IMR-90 (cell line): ENCODE measurements around the gene KCNN4. TPM values are rescaled to one million over a fixed set of nuclear protein-coding genes. Genes with fewer than 3 reads are reported as not detected.

Experiments
- ATAC-seq: fragments of 200-7000 bp; cut with Tn5 transposase; 2 replicates; pipeline ENCODE4 v1.9.1; 2020; ENCODE audit warnings: low read depth, mild to moderate bottlenecking, moderate library complexity
- BruUV-seq: library from RNA; stranded (reverse); fragments of 400-500 nt; replicated peaks from 2 replicates; lab custom pipeline; 2021; lab: Mats Ljungman, UMichigan
- CTCF ChIA-PET: fragments of 300-600 bp; formaldehyde crosslinking; extraction: SDS; loops from one replicate; lab custom pipeline; 2021; ENCODE audit warnings: antibody characterized with exemption; lab: Yijun Ruan, JAX
- POLR2A ChIA-PET: fragments of 300-600 bp; sonication (Branson Sonifier 250); formaldehyde crosslinking; loops from one replicate; lab custom pipeline; 2022; ENCODE audit warnings: antibody characterized with exemption; ENCODE audit not compliant: unreplicated experiment; lab: Charles Lee
- DNase-seq: peaks from one replicate; pipeline ENCODE4 v3.0.0; 2013
- H2AFZ ChIP-seq: replicated peaks from 2 replicates; pipeline ENCODE3; 2013; ENCODE audit warnings: low read length, mild to moderate bottlenecking; ENCODE audit not compliant: poor library complexity
- H2AK5ac ChIP-seq: 2 replicates; pipeline ENCODE4 v1.6.1; 2013; ENCODE audit warnings: low read depth, low read length, inconsistent platforms
- H2AK9ac ChIP-seq: replicated peaks from 2 replicates; pipeline ENCODE3; 2013; ENCODE audit warnings: mild to moderate bottlenecking, low read depth, low read length, moderate library complexity; ENCODE audit not compliant: poor library complexity
- H2BK120ac ChIP-seq: 2 replicates; pipeline ENCODE4 v1.6.1; 2013; ENCODE audit warnings: low read depth, low read length, inconsistent platforms
- H2BK15ac ChIP-seq: 3 replicates; pipeline ENCODE4 v1.6.1; 2013; ENCODE audit warnings: low read depth, low read length, inconsistent platforms
- H2BK20ac ChIP-seq: 2 replicates; pipeline ENCODE4 v1.6.1; 2013; ENCODE audit warnings: low read depth, mild to moderate bottlenecking, inconsistent platforms, low read length, moderate library complexity
- H2BK5ac ChIP-seq: 2 replicates; pipeline ENCODE4 v1.6.1; 2013; ENCODE audit warnings: mild to moderate bottlenecking, low read depth, low read length, inconsistent platforms; ENCODE audit not compliant: poor library complexity, severe bottlenecking
- H3K14ac ChIP-seq: replicated peaks from 2 replicates; pipeline ENCODE4 v1.6.1; 2013; ENCODE audit warnings: low read depth, low read length, inconsistent platforms
- H3K18ac ChIP-seq: 2 replicates; pipeline ENCODE4 v1.6.1; 2013; ENCODE audit warnings: low read depth, low read length, control low read depth
- H3K23ac ChIP-seq: 2 replicates; pipeline ENCODE4 v1.6.1; 2013; ENCODE audit warnings: low read depth, low read length, inconsistent platforms
- H3K27ac ChIP-seq: 2 replicates; pipeline ENCODE4 v1.5.1; 2013; ENCODE audit warnings: mild to moderate bottlenecking, control low read depth, low read length; ENCODE audit not compliant: insufficient read depth
- H3K27me3 ChIP-seq: 2 replicates; pipeline ENCODE4 v1.6.1; 2013; ENCODE audit warnings: low read length; ENCODE audit not compliant: control insufficient read depth, insufficient read depth
- H3K36me3 ChIP-seq: 2 replicates; pipeline ENCODE4 v1.6.1; 2013; ENCODE audit warnings: low read length, mixed read lengths; ENCODE audit not compliant: control insufficient read depth, insufficient read depth
- H3K4ac ChIP-seq: 2 replicates; pipeline ENCODE4 v1.6.1; 2013; ENCODE audit warnings: low read depth, low read length, inconsistent platforms
- H3K4me1 ChIP-seq: 2 replicates; pipeline ENCODE4 v1.6.1; 2013; ENCODE audit warnings: low read length, mixed read lengths; ENCODE audit not compliant: control insufficient read depth, insufficient read depth
- H3K4me2 ChIP-seq: 2 replicates; pipeline ENCODE4 v1.6.1; 2013; ENCODE audit warnings: low read depth, mild to moderate bottlenecking, control low read depth, low read length, moderate library complexity
- H3K4me3 ChIP-seq: 2 replicates; pipeline ENCODE4 v1.5.1; 2013; ENCODE audit warnings: low read depth, mild to moderate bottlenecking, control low read depth, low read length, moderate library complexity; ENCODE audit not compliant: insufficient read depth
- H3K56ac ChIP-seq: 2 replicates; pipeline ENCODE4 v1.6.1; 2013; ENCODE audit warnings: low read length, inconsistent platforms; ENCODE audit not compliant: insufficient read depth; ENCODE audit errors: extremely low read depth
- H3K79me1 ChIP-seq, 2 experiments: 2 replicates each; pipeline ENCODE4 v1.6.1; 2013; ENCODE audit warnings: low read length in 2 of 2, inconsistent platforms in 1 of 2, low read depth in 1 of 2
- H3K9ac ChIP-seq: 2 replicates; pipeline ENCODE4 v1.6.1; 2013; ENCODE audit warnings: low read depth, low read length, control low read depth
- H3K9me1 ChIP-seq: 2 replicates; pipeline ENCODE4 v1.6.1; 2013; ENCODE audit warnings: low read length, inconsistent platforms; ENCODE audit not compliant: insufficient read depth
- H3K9me3 ChIP-seq: 2 replicates; pipeline ENCODE4 v1.6.1; 2013; ENCODE audit warnings: low read length; ENCODE audit not compliant: control insufficient read depth, insufficient read depth
- H4K20me1 ChIP-seq: 2 replicates; pipeline ENCODE4 v1.6.1; 2013; ENCODE audit warnings: low read length, inconsistent platforms; ENCODE audit not compliant: insufficient read depth
- H4K5ac ChIP-seq: 2 replicates; pipeline ENCODE4 v1.6.1; 2013; ENCODE audit warnings: mild to moderate bottlenecking, low read depth, low read length, control low read depth
- H4K8ac ChIP-seq, 2 experiments: 2 replicates each; pipeline ENCODE4 v1.6.1; 2013; ENCODE audit warnings: low read depth in 2 of 2, low read length in 2 of 2, control low read depth in 1 of 2, inconsistent platforms in 1 of 2
- H4K91ac ChIP-seq: 2 replicates; pipeline ENCODE4 v1.6.1; 2013; ENCODE audit warnings: low read depth, low read length, inconsistent platforms; ENCODE audit not compliant: insufficient read depth
- CHD1 ChIP-seq: IDR thresholded peaks from 2 replicates; pipeline ENCODE4 v1.6.1; 2012; ENCODE audit warnings: low read depth, low read length, improper control_type of control experiment
- MAFK ChIP-seq: IDR thresholded peaks from 2 replicates; pipeline ENCODE4 v1.6.1; 2012; ENCODE audit warnings: low read depth, low read length, improper control_type of control experiment
- MAZ ChIP-seq: IDR thresholded peaks from 2 replicates; pipeline ENCODE4 v1.6.1; 2012; ENCODE audit warnings: low read depth, mild to moderate bottlenecking, low read length, improper control_type of control experiment, moderate library complexity, borderline replicate concordance
- MXI1 ChIP-seq: IDR thresholded peaks from 2 replicates; pipeline ENCODE4 v1.6.1; 2012; ENCODE audit warnings: low read depth, mild to moderate bottlenecking, low read length, moderate library complexity, borderline replicate concordance
- RCOR1 ChIP-seq: IDR thresholded peaks from 2 replicates; pipeline ENCODE4 v1.6.1; 2012; ENCODE audit warnings: mild to moderate bottlenecking, low read length, improper control_type of control experiment; ENCODE audit not compliant: insufficient replicate concordance
- RFX5 ChIP-seq: IDR thresholded peaks from 2 replicates; pipeline ENCODE4 v1.8.0; 2012; ENCODE audit warnings: low read depth, mild to moderate bottlenecking, low read length, moderate library complexity
- WGBS, 2 experiments: methylation state at CpG; one replicate each; pipeline versions ENCODE4 v1.1.5 to v1.1.7; 2013; ENCODE audit warnings: missing lambda C conversion rate in 2 of 2; ENCODE audit not compliant: insufficient read length in 1 of 2; ENCODE audit errors: extremely low coverage in 2 of 2; 5-methylcytosine and 5-hydroxymethylcytosine counted together
- dilution Hi-C: fragments of 300-500 bp; cut with HindIII; formaldehyde crosslinking; loops from one replicate; pipeline ENCODE4 v1.14.3; 2018; ENCODE audit warnings: low sequenced_read_pairs; ENCODE audit not compliant: unreplicated experiment
- in situ Hi-C: fragments of 300-500 bp; cut with MboI; formaldehyde crosslinking; loops from 3 replicates; pipeline ENCODE4 v1.14.3; 2019; ENCODE audit warnings: low sequenced_read_pairs, inconsistent platforms, mixed read lengths
- intact Hi-C: fragments of 100-400 bp; cut with micrococcal nuclease; formaldehyde crosslinking; loops from 2 replicates; pipeline ENCODE4 v1.10.0; 2022
- polyA plus RNA-seq, 3 experiments: library from polyadenylated mRNA; depleted of rRNA; stranded (reverse); fragments of >200 nt; gene quantifications; 2 replicates each; pipeline ENCODE4 v1.2.3, GENCODE V29; 2012; ENCODE audit warnings: low replicate concordance in 1 of 3
- total RNA-seq: library from RNA; depleted of rRNA; stranded (reverse); fragments of >200 nt; gene quantifications from 2 replicates; pipeline ENCODE4 v1.2.3, GENCODE V29; 2012

Gene KCNN4
- total and polyA plus RNA-seq, 2 of the 4 experiments (the other 2 are of a cell fraction), result 0.54 to 0.99 TPM

DNA sequence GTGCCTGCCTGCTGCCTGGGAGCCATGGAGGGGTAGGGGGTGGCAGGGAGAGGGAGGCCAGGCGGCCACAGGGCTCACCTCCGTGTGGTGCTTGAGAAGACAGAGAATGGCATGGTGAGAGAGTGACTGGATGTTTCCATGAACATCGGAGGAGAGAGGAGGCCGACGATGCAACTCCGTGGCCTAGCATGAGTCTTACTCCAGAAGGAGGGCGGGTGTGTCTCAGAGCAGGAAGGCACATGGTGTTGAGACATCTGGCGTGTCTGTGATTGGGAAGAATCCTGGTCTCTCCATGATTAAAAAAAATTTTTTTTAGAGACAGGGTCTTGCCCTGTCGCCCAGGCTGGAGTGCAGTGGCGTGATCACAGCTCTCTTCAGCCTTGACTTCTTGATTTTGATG is 59.8 kb downstream of the KCNN4 start:
- no peak overlapping the region for H4K5ac ChIP-seq
- H2AFZ ChIP-seq, result no peak overlapping the region
- H3K36me3 ChIP-seq, result no peaks in the 10 kb centered on the region
- CTCF ChIA-PET, result interaction anchor here (1.0 kb wide), 1 partner anchor 15 kb away, joined by 3 read pairs; no protein-coding TSS in a partner anchor
- H2BK15ac ChIP-seq, result no peak overlapping the region
- H3K27me3 ChIP-seq, result no peaks in the 10 kb centered on the region
- no peaks in the 10 kb centered on the region for H3K9me1 ChIP-seq
- no peak overlapping the region for H3K14ac ChIP-seq
- no peak overlapping the region for H2AK9ac ChIP-seq
- H3K4me3 ChIP-seq, result no peak overlapping the region
- no peak overlapping the region for H4K8ac ChIP-seq
- DNase-seq, result no peak
- POLR2A ChIA-PET, result no interaction called here
- H3K9me3 ChIP-seq, result no peaks in the 10 kb centered on the region
- no TSS peak for BruUV-seq
- no peak overlapping the region for H3K56ac ChIP-seq
- TF ChIP-seq MXI1 (no peak), MAFK (no peak), MAZ (no peak), CHD1 (no peak), RCOR1 (no peak), RFX5 (no peak)
- no peak overlapping the region for H2BK20ac ChIP-seq
- WGBS, 2 experiments, result 69% methylated on average over 8 of the region's 10 CpGs; no CpG with 5 or more reads in 1 of the 2 experiments
- in situ Hi-C loops, result no loop called here
- no peak overlapping the region for H2BK5ac ChIP-seq
- no peaks in the 10 kb centered on the region for H4K20me1 ChIP-seq
- no peak overlapping the region for H2BK120ac ChIP-seq
- intact Hi-C loops, result no loop called here
- no peak overlapping the region for H3K4ac ChIP-seq
- ATAC-seq, result no peak
- no peak overlapping the region for H3K4me2 ChIP-seq
- dilution Hi-C loops, result no loop called here
- H3K4me1 ChIP-seq, result no peaks in the 10 kb centered on the region
- no peak overlapping the region for H3K9ac ChIP-seq
- H3K23ac ChIP-seq, result no peak overlapping the region
- H3K79me1 ChIP-seq, result no peaks in the 10 kb centered on the region
- no peak overlapping the region for H4K91ac ChIP-seq
- H2AK5ac ChIP-seq, result no peak overlapping the region
- H3K27ac ChIP-seq, result no peak overlapping the region
- no peak overlapping the region for H3K18ac ChIP-seq
